ENCODE results near the gene WBP2. TPM values are rescaled to one million over a fixed set of nuclear protein-coding genes. Genes with fewer than 3 reads are reported as not detected.

WBP2 gene
- total and polyA plus RNA-seq, 2 experiments from 2014 or later = 29.0 to 129 TPM

DNA sequence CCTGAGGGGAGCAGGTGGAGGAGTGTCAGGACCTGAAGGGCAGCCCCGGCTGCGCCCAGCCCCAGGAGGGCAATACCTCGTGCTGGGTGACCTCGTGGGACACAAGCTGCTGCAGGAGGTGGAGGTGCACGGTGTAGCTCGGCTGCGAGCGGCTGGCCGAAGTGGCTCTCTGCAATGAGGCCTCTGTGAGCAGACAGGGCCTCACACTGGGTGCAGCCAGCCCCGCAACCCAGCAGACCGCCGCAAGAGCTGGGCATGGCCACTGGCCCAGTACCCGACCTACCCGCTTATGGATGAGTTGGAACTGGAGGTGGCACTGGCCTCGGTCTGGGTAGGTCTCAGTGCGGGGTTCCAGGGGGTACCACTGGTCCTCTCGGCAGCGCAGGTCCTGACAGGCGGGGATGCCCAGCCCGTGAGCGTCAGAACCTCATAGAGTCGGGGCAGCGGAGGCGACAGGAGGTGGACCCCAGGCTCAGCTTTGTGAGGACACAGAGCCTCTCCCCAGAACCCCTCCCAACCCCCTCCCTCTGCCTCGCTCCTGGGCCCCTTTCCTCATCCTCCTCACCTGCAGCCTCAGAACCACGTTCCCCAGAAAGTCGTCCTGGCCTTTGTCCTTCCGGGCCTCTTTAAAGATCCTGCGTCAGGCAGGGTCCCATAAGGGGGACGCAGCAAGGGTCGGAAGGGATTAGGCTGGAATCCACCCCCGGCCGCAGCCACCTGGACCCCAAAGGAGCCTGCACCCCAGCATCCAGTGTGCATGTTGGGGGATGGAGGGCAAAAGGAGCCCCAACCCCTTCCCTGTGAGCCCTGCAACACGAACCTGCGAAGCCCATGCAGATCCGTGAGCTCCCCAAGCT is 15.0 kb downstream of the WBP2 start:
- H2AFZ ChIP-seq = no peak overlapping the region
- H3K4me3 ChIP-seq = no peak overlapping the region
- H3K79me2 ChIP-seq = no peaks in the 10 kb centered on the region
- H3K4me2 ChIP-seq = no peak overlapping the region
- no peak overlapping the region for H3K27ac ChIP-seq
- no peak for TF ChIP-seq EZH2 (IDR thresholded peaks at IDR 0.05; ENCODE audit: borderline replicate concordance)
- TF ChIP-seq EZH2phosphoT487 (IDR thresholded peaks at IDR 0.05; ENCODE audit: low read depth, severe bottlenecking, unreplicated experiment) = no peak
- TF ChIP-seq, protein P1, sequence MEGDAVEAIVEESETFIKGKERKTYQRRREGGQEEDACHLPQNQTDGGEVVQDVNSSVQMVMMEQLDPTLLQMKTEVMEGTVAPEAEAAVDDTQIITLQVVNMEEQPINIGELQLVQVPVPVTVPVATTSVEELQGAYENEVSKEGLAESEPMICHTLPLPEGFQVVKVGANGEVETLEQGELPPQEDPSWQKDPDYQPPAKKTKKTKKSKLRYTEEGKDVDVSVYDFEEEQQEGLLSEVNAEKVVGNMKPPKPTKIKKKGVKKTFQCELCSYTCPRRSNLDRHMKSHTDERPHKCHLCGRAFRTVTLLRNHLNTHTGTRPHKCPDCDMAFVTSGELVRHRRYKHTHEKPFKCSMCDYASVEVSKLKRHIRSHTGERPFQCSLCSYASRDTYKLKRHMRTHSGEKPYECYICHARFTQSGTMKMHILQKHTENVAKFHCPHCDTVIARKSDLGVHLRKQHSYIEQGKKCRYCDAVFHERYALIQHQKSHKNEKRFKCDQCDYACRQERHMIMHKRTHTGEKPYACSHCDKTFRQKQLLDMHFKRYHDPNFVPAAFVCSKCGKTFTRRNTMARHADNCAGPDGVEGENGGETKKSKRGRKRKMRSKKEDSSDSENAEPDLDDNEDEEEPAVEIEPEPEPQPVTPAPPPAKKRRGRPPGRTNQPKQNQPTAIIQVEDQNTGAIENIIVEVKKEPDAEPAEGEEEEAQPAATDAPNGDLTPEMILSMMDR (IDR thresholded peaks at IDR 0.05; ENCODE audit: poor library complexity) = no peak
- WGBS (ENCODE audit: low lambda C conversion rate, missing lambda C conversion rate) = 93% methylated on average over 32 of the region's 36 CpGs
- H3K27me3 ChIP-seq = no peaks in the 10 kb centered on the region
- H3K4me1 ChIP-seq (ENCODE audit: insufficient read depth) = peaks cover 10% of the 10 kb centered on the region
- H3K9me3 ChIP-seq (ENCODE audit: low read depth) = no peaks in the 10 kb centered on the region
- DNase-seq (ENCODE audit: low spot score) = no peak
- H4K20me1 ChIP-seq (ENCODE audit: insufficient read depth, poor library complexity, severe bottlenecking) = no peaks in the 10 kb centered on the region
- no peaks in the 10 kb centered on the region for H3K36me3 ChIP-seq (replicated peaks; ENCODE audit: insufficient read depth, low read depth)
- H3K9me2 ChIP-seq (replicated peaks; ENCODE audit: insufficient read depth) = no peaks in the 10 kb centered on the region

GRCh38 chr17:75838410-75838809 is 16.7 kb downstream of the WBP2 start:
- no peaks in the 10 kb centered on the region for H3K4me1 ChIP-seq (ENCODE audit: insufficient read depth)
- no peak for DNase-seq (ENCODE audit: low spot score)
- H3K27me3 ChIP-seq = no peaks in the 10 kb centered on the region
- no peaks in the 10 kb centered on the region for H3K79me2 ChIP-seq
- H3K36me3 ChIP-seq (replicated peaks; ENCODE audit: insufficient read depth, low read depth) = no peaks in the 10 kb centered on the region
- TF ChIP-seq EZH2 (IDR thresholded peaks at IDR 0.05; ENCODE audit: borderline replicate concordance) = no peak
- TF ChIP-seq, protein P1 (IDR thresholded peaks at IDR 0.05; ENCODE audit: poor library complexity) = no peak
- TF ChIP-seq EZH2phosphoT487 (IDR thresholded peaks at IDR 0.05; ENCODE audit: low read depth, severe bottlenecking, unreplicated experiment) = no peak
- H3K4me2 ChIP-seq = no peak overlapping the region
- no peak overlapping the region for H3K27ac ChIP-seq
- H3K4me3 ChIP-seq = no peak overlapping the region
- WGBS (ENCODE audit: low lambda C conversion rate, missing lambda C conversion rate) = 93% methylated on average over 15 of the region's 15 CpGs
- H3K9me3 ChIP-seq (ENCODE audit: low read depth) = no peaks in the 10 kb centered on the region
- H2AFZ ChIP-seq = no peak overlapping the region
- H4K20me1 ChIP-seq (ENCODE audit: insufficient read depth, poor library complexity, severe bottlenecking) = no peaks in the 10 kb centered on the region
- H3K9me2 ChIP-seq (replicated peaks; ENCODE audit: insufficient read depth) = no peaks in the 10 kb centered on the region

- H3K9me3 ChIP-seq (ENCODE audit: low read depth) = no peaks in the 10 kb centered on the region
- no peaks in the 10 kb centered on the region for H3K79me2 ChIP-seq
- H2AFZ ChIP-seq = no peak overlapping the region
- no peaks in the 10 kb centered on the region for H3K36me3 ChIP-seq (replicated peaks; ENCODE audit: insufficient read depth, low read depth)
- no peaks in the 10 kb centered on the region for H4K20me1 ChIP-seq (ENCODE audit: insufficient read depth, poor library complexity, severe bottlenecking)
- 90% methylated on average over 6 of the region's 7 CpGs for WGBS (ENCODE audit: low lambda C conversion rate, missing lambda C conversion rate)
- DNase-seq (ENCODE audit: low spot score) = no peak
- no peak overlapping the region for H3K27ac ChIP-seq
- no peaks in the 10 kb centered on the region for H3K4me1 ChIP-seq (ENCODE audit: insufficient read depth)
- TF ChIP-seq, protein P1 (IDR thresholded peaks at IDR 0.05; ENCODE audit: poor library complexity) = no peak
- TF ChIP-seq EZH2phosphoT487 (IDR thresholded peaks at IDR 0.05; ENCODE audit: low read depth, severe bottlenecking, unreplicated experiment) (no peak), EZH2 (IDR thresholded peaks at IDR 0.05; ENCODE audit: borderline replicate concordance) (no peak)
- H3K4me3 ChIP-seq = no peak overlapping the region
- no peaks in the 10 kb centered on the region for H3K27me3 ChIP-seq
- no peaks in the 10 kb centered on the region for H3K9me2 ChIP-seq (replicated peaks; ENCODE audit: insufficient read depth)
- H3K4me2 ChIP-seq = no peak overlapping the region
Observed at GRCh38 chr17:75837899-75838298, 17.2 kb downstream of the WBP2 start.

Measured in hepatocyte (in vitro differentiated cells).